ENCODE data around the gene PHACTR3. TPM values are rescaled to one million over a fixed set of nuclear protein-coding genes. Genes with fewer than 3 reads are reported as not detected.

PHACTR3 gene
- total RNA-seq, 2 donors from 2014 or later, result not detected

DNA sequence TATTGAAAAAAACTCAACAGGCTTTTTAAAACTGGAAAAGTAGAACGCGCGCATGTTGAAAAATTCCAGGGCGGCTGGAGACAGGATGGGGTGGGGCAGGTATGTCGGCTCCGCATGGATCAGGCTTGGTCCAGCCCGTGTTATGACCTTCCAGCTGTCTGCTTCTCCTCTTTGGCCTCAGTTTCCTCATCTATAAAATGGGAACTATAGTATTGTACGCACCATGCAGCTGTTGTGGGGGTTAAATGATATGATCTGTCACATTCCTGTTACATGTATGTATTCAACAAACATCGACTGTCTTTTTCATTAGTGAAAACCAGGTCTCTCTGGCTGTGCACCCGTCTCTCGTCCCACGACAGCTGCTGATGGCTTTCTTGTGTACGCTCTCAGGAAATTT, 18.8 kb downstream of the PHACTR3 start:
- ATAC-seq (ENCODE audit: insufficient number of reproducible peaks, low FRiP score, low read depth), result no peak
- H3K9me3 ChIP-seq, result no peaks in the 10 kb centered on the region
- no peaks in the 10 kb centered on the region for H3K27me3 ChIP-seq (replicated peaks; ENCODE audit: insufficient read depth)
- no peak overlapping the region for H3K4me3 ChIP-seq
- DNase-seq (ENCODE audit: low spot score), result no peak
- no peaks in the 10 kb centered on the region for H3K36me3 ChIP-seq
- TF ChIP-seq, protein P1, sequence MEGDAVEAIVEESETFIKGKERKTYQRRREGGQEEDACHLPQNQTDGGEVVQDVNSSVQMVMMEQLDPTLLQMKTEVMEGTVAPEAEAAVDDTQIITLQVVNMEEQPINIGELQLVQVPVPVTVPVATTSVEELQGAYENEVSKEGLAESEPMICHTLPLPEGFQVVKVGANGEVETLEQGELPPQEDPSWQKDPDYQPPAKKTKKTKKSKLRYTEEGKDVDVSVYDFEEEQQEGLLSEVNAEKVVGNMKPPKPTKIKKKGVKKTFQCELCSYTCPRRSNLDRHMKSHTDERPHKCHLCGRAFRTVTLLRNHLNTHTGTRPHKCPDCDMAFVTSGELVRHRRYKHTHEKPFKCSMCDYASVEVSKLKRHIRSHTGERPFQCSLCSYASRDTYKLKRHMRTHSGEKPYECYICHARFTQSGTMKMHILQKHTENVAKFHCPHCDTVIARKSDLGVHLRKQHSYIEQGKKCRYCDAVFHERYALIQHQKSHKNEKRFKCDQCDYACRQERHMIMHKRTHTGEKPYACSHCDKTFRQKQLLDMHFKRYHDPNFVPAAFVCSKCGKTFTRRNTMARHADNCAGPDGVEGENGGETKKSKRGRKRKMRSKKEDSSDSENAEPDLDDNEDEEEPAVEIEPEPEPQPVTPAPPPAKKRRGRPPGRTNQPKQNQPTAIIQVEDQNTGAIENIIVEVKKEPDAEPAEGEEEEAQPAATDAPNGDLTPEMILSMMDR (IDR thresholded peaks at IDR 0.05), result no peak
- no peak overlapping the region for H3K27ac ChIP-seq
- no peaks in the 10 kb centered on the region for H3K4me1 ChIP-seq (ENCODE audit: control insufficient read depth in 1 of 2, low read depth in 2 of 2)

DNA sequence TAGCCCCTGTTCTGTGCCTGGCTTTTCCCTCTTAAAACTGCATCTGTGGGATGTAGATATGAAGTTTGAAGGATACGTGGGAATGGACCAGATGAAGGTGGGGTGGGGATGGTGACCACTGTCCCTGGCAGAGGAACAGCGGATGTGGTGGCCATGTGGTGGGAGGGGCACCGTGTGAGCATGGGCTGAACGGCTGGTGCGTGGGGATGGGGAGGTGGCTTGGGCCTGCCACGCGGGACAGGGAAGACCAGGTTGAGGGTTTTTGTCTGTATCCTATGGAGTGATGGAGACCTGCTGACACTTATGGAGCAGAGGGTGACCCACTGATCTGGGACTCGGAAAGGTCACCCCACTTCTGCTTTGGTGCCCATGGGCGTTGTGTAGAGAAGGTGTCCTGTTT, 19.2 kb downstream of the PHACTR3 start:
- H3K4me1 ChIP-seq (ENCODE audit: control insufficient read depth in 1 of 2, low read depth in 2 of 2), result no peaks in the 10 kb centered on the region
- no peaks in the 10 kb centered on the region for H3K36me3 ChIP-seq
- no peak overlapping the region for H3K4me3 ChIP-seq
- no peak overlapping the region for H3K27ac ChIP-seq
- no peaks in the 10 kb centered on the region for H3K9me3 ChIP-seq
- DNase-seq (ENCODE audit: low spot score) (no peak), ATAC-seq (ENCODE audit: insufficient number of reproducible peaks, low FRiP score, low read depth) (no peak)
- no peaks in the 10 kb centered on the region for H3K27me3 ChIP-seq (replicated peaks; ENCODE audit: insufficient read depth)
- TF ChIP-seq, protein P1 (IDR thresholded peaks at IDR 0.05), result no peak

DNA sequence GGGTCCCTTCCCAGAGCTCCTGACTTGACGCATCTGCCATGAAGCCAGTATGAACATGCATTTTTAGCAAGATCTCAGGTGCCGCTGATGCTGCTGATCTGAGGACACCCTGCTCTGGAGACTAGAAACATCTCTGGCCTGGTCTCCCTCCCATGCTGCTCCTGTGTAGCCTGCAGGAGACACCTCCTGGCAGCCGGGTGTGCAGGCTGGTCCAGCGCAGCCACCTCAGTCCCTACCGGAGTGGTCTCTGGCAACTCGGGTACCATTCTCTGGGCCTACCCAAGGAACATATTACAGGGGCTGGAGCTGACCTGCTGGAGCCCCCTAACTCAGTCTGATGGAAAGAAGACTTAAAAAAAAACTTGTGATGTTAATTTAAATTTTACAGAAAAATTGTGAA, 20.1 kb downstream of the PHACTR3 start:
- H3K27ac ChIP-seq, result no peak overlapping the region
- no peaks in the 10 kb centered on the region for H3K4me1 ChIP-seq (ENCODE audit: control insufficient read depth in 1 of 2, low read depth in 2 of 2)
- ATAC-seq (ENCODE audit: insufficient number of reproducible peaks, low FRiP score, low read depth) (no peak), DNase-seq (ENCODE audit: low spot score) (no peak)
- no peaks in the 10 kb centered on the region for H3K27me3 ChIP-seq (replicated peaks; ENCODE audit: insufficient read depth)
- TF ChIP-seq, protein P1 (IDR thresholded peaks at IDR 0.05), result no peak
- H3K9me3 ChIP-seq, result no peaks in the 10 kb centered on the region
- H3K36me3 ChIP-seq, result no peaks in the 10 kb centered on the region
- H3K4me3 ChIP-seq, result no peak overlapping the region

DNA sequence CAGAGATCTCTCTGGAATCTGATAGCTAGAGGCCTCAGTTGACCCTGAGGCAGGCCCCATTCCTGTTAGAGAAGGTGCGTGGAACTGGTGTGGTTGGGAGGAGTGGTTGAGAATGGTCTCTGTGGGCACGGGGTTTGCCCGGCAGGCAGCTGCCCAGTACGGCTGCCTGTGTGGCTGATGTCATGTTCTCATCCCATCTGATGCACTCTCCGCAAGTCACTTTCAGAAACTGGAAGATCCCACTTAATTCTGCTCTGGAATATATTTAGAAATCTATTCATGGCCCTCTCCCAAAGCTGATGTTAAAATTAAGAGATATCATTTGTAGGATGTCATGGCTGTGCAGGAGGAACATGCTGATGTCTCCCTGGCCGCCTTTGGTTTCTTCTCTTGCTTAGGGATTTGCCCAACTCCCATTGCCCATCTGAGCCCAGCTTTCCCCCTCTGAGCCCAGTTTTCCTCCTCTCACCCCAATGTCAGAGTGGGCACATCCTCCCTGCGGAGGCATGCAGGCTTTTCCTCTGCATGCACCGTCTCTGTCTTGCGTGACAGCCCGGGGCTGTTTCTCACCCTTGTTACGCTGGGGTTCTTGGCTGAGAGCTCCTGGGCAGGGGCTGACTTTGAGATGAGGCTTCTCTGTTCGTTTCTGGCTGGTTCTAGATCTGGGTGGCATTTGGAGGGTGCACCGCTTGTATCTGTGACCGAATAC, 21.0 kb downstream of the PHACTR3 start:
- Histone ChIP-seq H3K27ac (no peak overlapping the region), H3K4me1 (ENCODE audit: control insufficient read depth in 1 of 2, low read depth in 2 of 2) (no peaks in the 10 kb centered on the region), H3K27me3 (replicated peaks; ENCODE audit: insufficient read depth) (no peaks in the 10 kb centered on the region), H3K36me3 (no peaks in the 10 kb centered on the region), H3K4me3 (no peak overlapping the region), H3K9me3 (no peaks in the 10 kb centered on the region)
- TF ChIP-seq, protein P1 (IDR thresholded peaks at IDR 0.05), result no peak
- ATAC-seq (ENCODE audit: insufficient number of reproducible peaks, low FRiP score, low read depth), result no peak
- no peak for DNase-seq (ENCODE audit: low spot score)

DNA sequence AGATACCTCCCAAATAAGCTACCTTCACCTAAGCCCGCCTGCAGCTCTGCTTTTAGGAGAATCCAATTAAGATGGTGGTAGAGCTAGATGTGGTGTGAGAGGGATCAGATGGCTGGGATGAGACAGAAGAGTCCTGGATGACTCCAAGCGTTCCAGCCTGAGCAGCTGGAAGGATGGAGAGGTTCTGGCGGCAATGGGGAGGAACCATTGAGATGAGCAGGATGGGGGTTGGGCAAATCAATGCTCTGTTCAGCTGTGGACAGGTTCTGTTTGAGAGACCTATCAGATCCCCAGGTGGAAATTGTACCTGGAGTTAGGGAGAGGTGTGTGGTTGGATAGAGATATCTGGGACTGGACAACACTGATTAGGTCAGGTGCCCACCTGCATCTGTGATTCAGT, 23.0 kb downstream of the PHACTR3 start:
- Histone ChIP-seq H3K27ac (no peak overlapping the region), H3K4me3 (no peak overlapping the region), H3K27me3 (replicated peaks; ENCODE audit: insufficient read depth) (no peaks in the 10 kb centered on the region), H3K36me3 (no peaks in the 10 kb centered on the region), H3K9me3 (no peaks in the 10 kb centered on the region), H3K4me1 (ENCODE audit: control insufficient read depth in 1 of 2, low read depth in 2 of 2) (no peaks in the 10 kb centered on the region)
- TF ChIP-seq, protein P1 (IDR thresholded peaks at IDR 0.05), result no peak
- DNase-seq (ENCODE audit: low spot score) (no peak), ATAC-seq (ENCODE audit: insufficient number of reproducible peaks, low FRiP score, low read depth) (no peak)
